Measurements from ENCODE around the gene SERPINB7.

GRCh38 chr18:63788447-63789096 is 13.4 kb downstream of the SERPINB7 start:
- no peak for TF ChIP-seq CTCF (IDR thresholded peaks at IDR 0.05 in 8 of 11, conservative IDR thresholded peaks at IDR 0.05 in 3 of 11)
- no peak for TF ChIP-seq POLR2A (IDR thresholded peaks at IDR 0.05)
- no peak for TF ChIP-seq POLR2AphosphoS5 (IDR thresholded peaks at IDR 0.05)

Data from spleen (tissue), 7 donors.